GM12878 (cell line): ENCODE data around the gene DIS3L2. TPM values are rescaled to one million over a fixed set of nuclear protein-coding genes. Genes with fewer than 3 reads are reported as not detected.

ENCODE experiments used
- ATAC-seq: fragments of 200-7000 bp; cut with Tn5 transposase; 3 replicates; pipeline ENCODE4 v1.9.1; 2020; ENCODE audit warnings: mild to moderate bottlenecking, moderate library complexity
- BruUV-seq: library from RNA; stranded (reverse); fragments of 400-500 nt; replicated peaks from 2 replicates; lab custom pipeline; 2021; lab: Mats Ljungman, UMichigan
- CTCF ChIA-PET: fragments of 300-600 bp; sonication (Branson Sonifier 250); formaldehyde crosslinking; extraction: SDS; loops from one replicate; lab custom pipeline; 2021; ENCODE audit warnings: inconsistent platforms; lab: Yijun Ruan, JAX
- POLR2A ChIA-PET: fragments of 350-600 bp; formaldehyde crosslinking; extraction: SDS; loops from one replicate; lab custom pipeline; 2021; ENCODE audit warnings: inconsistent platforms; lab: Charles Lee
- RAD21 ChIA-PET: fragments of 300-600 bp; sonication (Branson Sonifier 250); formaldehyde crosslinking; loops from one replicate; lab custom pipeline; 2023; ENCODE audit warnings: antibody characterized with exemption; ENCODE audit not compliant: unreplicated experiment; lab: Charles Lee
- SMC1A ChIA-PET: fragments of 300-600 bp; sonication (Branson Sonifier 250); formaldehyde crosslinking; loops from one replicate; lab custom pipeline; 2023; ENCODE audit not compliant: unreplicated experiment, uncharacterized antibody; lab: Charles Lee
- DNase-seq: peaks from one replicate; pipeline ENCODE4 v3.0.0-alpha.2; 2011; ENCODE audit warnings: low read depth, low spot score
- FAIRE-seq: peaks from 3 replicates; lab custom pipeline; 2011; peaks lifted over from hg19 to GRCh38; lab: Jason Lieb, UNC
- H2AFZ ChIP-seq: 2 replicates; pipeline ENCODE4 v1.6.0; 2011; ENCODE audit warnings: low read depth, low read length, control low read depth; ENCODE audit not compliant: control insufficient read depth
- H3K27ac ChIP-seq: 2 replicates; pipeline ENCODE4 v1.5.1; 2011; ENCODE audit warnings: control low read depth; ENCODE audit not compliant: control insufficient read depth, insufficient read depth
- H3K27me3 ChIP-seq, 2 experiments: replicated peaks in 1 of 2; 2 replicates each; pipeline versions ENCODE4 v1.6.0 to v1.6.1; 2011; ENCODE audit warnings: low read length in 1 of 2; ENCODE audit not compliant: control insufficient read depth in 2 of 2, insufficient read depth in 2 of 2
- H3K36me3 ChIP-seq, 2 experiments: 2 replicates each; pipeline ENCODE4 v1.5.1; 2011; ENCODE audit warnings: low read length in 1 of 2; ENCODE audit not compliant: control insufficient read depth in 2 of 2, insufficient read depth in 2 of 2
- H3K4me1 ChIP-seq: 2 replicates; pipeline ENCODE4 v1.6.1; 2011; ENCODE audit warnings: mild to moderate bottlenecking, low read length, moderate library complexity, mixed read lengths; ENCODE audit not compliant: control insufficient read depth, insufficient read depth
- H3K4me2 ChIP-seq: 2 replicates; pipeline ENCODE4 v1.6.0; 2011; ENCODE audit warnings: control low read depth; ENCODE audit not compliant: control insufficient read depth, insufficient read depth
- H3K4me3 ChIP-seq: fragments of 200-600 bp; sonication (generic); 2 replicates; pipeline ENCODE4 v1.5.1; 2016
- H3K79me2 ChIP-seq: 2 replicates; pipeline ENCODE4 v1.6.0; 2011; ENCODE audit warnings: low read length; ENCODE audit not compliant: control insufficient read depth, insufficient read depth
- H3K9ac ChIP-seq: 2 replicates; pipeline ENCODE4 v1.8.0; 2011; ENCODE audit warnings: low read length, control low read depth, mixed read lengths; ENCODE audit not compliant: control insufficient read depth, insufficient read depth
- H3K9me3 ChIP-seq: replicated peaks from 3 replicates; pipeline ENCODE4 v1.5.1; 2011; ENCODE audit warnings: mild to moderate bottlenecking, low read length; ENCODE audit not compliant: control insufficient read depth, insufficient read depth
- H4K20me1 ChIP-seq: 2 replicates; pipeline ENCODE4 v1.6.0; 2011; ENCODE audit not compliant: control insufficient read depth, insufficient read depth
- HCFC1 ChIP-seq: fragments of 150-350 bp; IDR thresholded peaks from 2 replicates; pipeline ENCODE4 v1.6.1; 2014; ENCODE audit warnings: low read length
- IKZF2 ChIP-seq, 2 experiments: fragments of 450-650 bp; IDR thresholded peaks; 2 replicates each; pipeline ENCODE4 v1.6.1; 2017; ENCODE audit warnings: mild to moderate bottlenecking in 2 of 2, moderate library complexity in 2 of 2
- MXI1 ChIP-seq: fragments of 150-350 bp; IDR thresholded peaks from 2 replicates; pipeline ENCODE4 v1.6.1; 2011; ENCODE audit warnings: low read depth, mild to moderate bottlenecking, inconsistent platforms, low read length, improper control_type of control experiment
- POLR2AphosphoS5 ChIP-seq: IDR thresholded peaks from 2 replicates; pipeline ENCODE4 v1.6.1; 2011; ENCODE audit warnings: mild to moderate bottlenecking, low read length, inconsistent platforms
- RCOR1 ChIP-seq: conservative IDR thresholded peaks from 2 replicates; pipeline ENCODE4 v1.6.1; 2012; ENCODE audit warnings: low read depth, low read length, improper control_type of control experiment
- RUNX3 ChIP-seq: IDR thresholded peaks from 2 replicates; pipeline ENCODE4 v1.6.1; 2012; ENCODE audit warnings: low read length, inconsistent platforms
- SRF ChIP-seq, 2 experiments: IDR thresholded peaks; 2 replicates each; pipeline ENCODE4 v1.6.1; 2011; ENCODE audit warnings: low read depth in 2 of 2, low read length in 2 of 2, mild to moderate bottlenecking in 1 of 2, moderate library complexity in 1 of 2
- STAT1 ChIP-seq: fragments of 450-650 bp; conservative IDR thresholded peaks from 2 replicates; pipeline ENCODE4 v1.6.1; 2014; ENCODE audit warnings: antibody characterized with exemption, mild to moderate bottlenecking
- SUZ12 ChIP-seq: fragments of 200-600 bp; sonication (generic); IDR thresholded peaks from one replicate; pipeline ENCODE4 v1.6.1; 2018; ENCODE audit warnings: antibody characterized with exemption, mild to moderate bottlenecking; ENCODE audit not compliant: unreplicated experiment
- TCF12 ChIP-seq: IDR thresholded peaks from 2 replicates; pipeline ENCODE4 v1.6.1; 2011; ENCODE audit warnings: low read depth, mild to moderate bottlenecking, low read length
- ZBED1 ChIP-seq: IDR thresholded peaks from 2 replicates; pipeline ENCODE4 v1.6.1; 2016; ENCODE audit warnings: borderline replicate concordance
- ZNF24 ChIP-seq: fragments of 450-650 bp; IDR thresholded peaks from 2 replicates; pipeline ENCODE4 v1.6.1; 2017; ENCODE audit warnings: antibody characterized with exemption, mild to moderate bottlenecking
- ZNF274 ChIP-seq: IDR thresholded peaks from one replicate; pipeline ENCODE4 v1.8.0; 2011; ENCODE audit not compliant: insufficient read length, insufficient read depth
- WGBS: methylation state at CpG from one replicate; pipeline ENCODE4 v1.1.6; 2016; ENCODE audit warnings: low lambda C conversion rate; ENCODE audit not compliant: insufficient replicate concordance, insufficient coverage; ENCODE audit errors: missing lambda C conversion rate; 5-methylcytosine and 5-hydroxymethylcytosine counted together
- in situ Hi-C: fragments of 300-500 bp; cut with MboI; formaldehyde crosslinking; loops from 9 replicates; pipeline ENCODE4 v1.14.3; 2018; ENCODE audit warnings: mixed read lengths
- intact Hi-C: fragments of 100-400 bp; cut with micrococcal nuclease; formaldehyde crosslinking; loops from one replicate; pipeline ENCODE4 v1.14.2; 2022; ENCODE audit not compliant: unreplicated experiment
- polyA plus RNA-seq, 11 experiments: library from polyadenylated mRNA; depleted of rRNA in 4 of 11; unstranded in 6 of 11; stranded (reverse) in 5 of 11; fragments of >200 nt; fragmentation: Nextera tagmentation in 4 of 11; fragmentation: Illumina TruSeq in 1 of 11; extraction: Ambion mirVana in 4 of 11; extraction: Trizol in 1 of 11; gene quantifications; 1 replicate in 1 of 11; 2 replicates in 10 of 11; pipeline versions ENCODE4 v1.2.1 to v1.2.3, GENCODE V29; 2011 to 2016; ENCODE audit warnings: inconsistent platforms in 2 of 11, missing spikeins in 2 of 11, low read depth in 1 of 11
- total RNA-seq, 4 experiments: library from RNA; depleted of rRNA in 3 of 4; stranded (reverse); fragments of >200 nt in 3 of 4; fragmentation: Illumina TruSeq in 1 of 4; extraction: Trizol in 1 of 4; gene quantifications; 2 replicates each; pipeline versions ENCODE4 v1.2.1 to v1.2.3, GENCODE V29; 2013 to 2021

The DIS3L2 gene
- total and polyA plus RNA-seq, 10 of the 15 experiments (the other 5 are each of a cell fraction or from before 2014, with no cell fraction given) = 3.5 to 27.1 (median 16.0) TPM

GRCh38 chr2:232282508-232283055, 321.1 kb downstream of the DIS3L2 start:
- BruUV-seq = no TSS peak
- SMC1A ChIA-PET = no interaction called here
- H3K4me3 ChIP-seq = no peak overlapping the region
- H3K4me2 ChIP-seq = no peak overlapping the region
- no peak overlapping the region for H3K9ac ChIP-seq
- in situ Hi-C loops (no loop called here), intact Hi-C loops (no loop called here)
- H3K79me2 ChIP-seq = no peaks in the 10 kb centered on the region
- ATAC-seq (no peak), DNase-seq (no peak), FAIRE-seq (no peak)
- no peak overlapping the region for H2AFZ ChIP-seq
- 95% methylated on average over 9 of the region's 9 CpGs for WGBS
- TF ChIP-seq SRF (IDR thresholded peaks at IDR 0.05; ENCODE audit: low read depth in 2 of 2, low read length in 2 of 2) (no peak), ZNF24 (no peak), HCFC1 (no peak), TCF12 (no peak), RUNX3 (no peak), MXI1 (no peak), ZBED1 (no peak), IKZF2 (IDR thresholded peaks at IDR 0.05) (no peak), STAT1 (no peak), POLR2AphosphoS5 (no peak), RCOR1 (no peak), ZNF274 (no peak), SUZ12 (no peak)
- H3K27ac ChIP-seq = no peak overlapping the region
- no peaks in the 10 kb centered on the region for H3K4me1 ChIP-seq
- POLR2A ChIA-PET = no interaction called here
- H3K36me3 ChIP-seq = no peaks in the 10 kb centered on the region
- H4K20me1 ChIP-seq = no peaks in the 10 kb centered on the region
- no peaks in the 10 kb centered on the region for H3K27me3 ChIP-seq
- RAD21 ChIA-PET = no interaction called here
- CTCF ChIA-PET = interaction anchor here (2.7 kb wide), 1 partner anchor 10 kb away, joined by 18 read pairs; no protein-coding TSS in a partner anchor
- no peaks in the 10 kb centered on the region; the same call in 2 of the 3 replicates for H3K9me3 ChIP-seq
